Endothelial cell of umbilical vein (primary cell): ENCODE results near the gene ZMIZ1. TPM values are rescaled to one million over a fixed set of nuclear protein-coding genes. Genes with fewer than 3 reads are reported as not detected.

Experiments
- BruUV-seq: library from RNA; stranded (reverse); fragments of 400-500 nt; replicated peaks from 2 replicates; lab custom pipeline; 2021; lab: Mats Ljungman, UMichigan
- CTCF ChIA-PET: fragments of 300-600, 350-600 bp; sonication (Branson Sonifier 250); formaldehyde crosslinking; loops from one replicate; lab custom pipeline; 2021; ENCODE audit warnings: antibody characterized with exemption, inconsistent platforms; lab: Charles Lee
- POLR2A ChIA-PET: fragments of 300-600, 350-600 bp; sonication (Branson Sonifier 250); formaldehyde crosslinking; loops from one replicate; lab custom pipeline; 2021; ENCODE audit warnings: antibody characterized with exemption, inconsistent platforms; lab: Charles Lee
- DNase-seq: peaks from one replicate; pipeline ENCODE4 v3.0.0-alpha.2; 2011; ENCODE audit warnings: low read depth, low spot score
- FAIRE-seq: peaks from 2 replicates; lab custom pipeline; 2011; peaks lifted over from hg19 to GRCh38; lab: Jason Lieb, UNC
- H2AFZ ChIP-seq: 2 replicates; pipeline ENCODE4 v1.6.0; 2012; ENCODE audit warnings: low read depth, low read length, control low read depth, inconsistent platforms
- H3K27ac ChIP-seq: 2 replicates; pipeline ENCODE4 v1.5.1; 2011; ENCODE audit warnings: low read depth, mild to moderate bottlenecking, control low read depth, low read length, moderate library complexity; ENCODE audit not compliant: insufficient read depth
- H3K27me3 ChIP-seq, 2 experiments: 2 replicates each; pipeline versions ENCODE4 v1.6.0 to v1.6.1; 2011; ENCODE audit warnings: low read length in 2 of 2, mixed read lengths in 1 of 2; ENCODE audit not compliant: control insufficient read depth in 2 of 2, insufficient read depth in 2 of 2
- H3K36me3 ChIP-seq, 2 experiments: 2 replicates in 1 of 2; 3 replicates in 1 of 2; pipeline ENCODE4 v1.5.1; 2011; ENCODE audit warnings: low read length in 2 of 2, mild to moderate bottlenecking in 1 of 2, moderate library complexity in 1 of 2; ENCODE audit not compliant: control insufficient read depth in 2 of 2, insufficient read depth in 2 of 2; ENCODE audit errors: extremely low read depth in 1 of 2
- H3K4me1 ChIP-seq: 3 replicates; pipeline ENCODE4 v1.5.1; 2011; ENCODE audit warnings: mild to moderate bottlenecking, low read length; ENCODE audit not compliant: control insufficient read depth, insufficient read depth; ENCODE audit errors: extremely low read depth
- H3K4me2 ChIP-seq: 2 replicates; pipeline ENCODE4 v1.6.1; 2011; ENCODE audit warnings: low read length, control low read depth, mixed read lengths; ENCODE audit not compliant: insufficient read depth
- H3K4me3 ChIP-seq, 3 experiments: fragments of 200-600 bp in 1 of 3; sonication (generic), shearing (Covaris generic) in 1 of 3; replicated peaks in 1 of 3; 2 replicates each; pipeline ENCODE4 v1.5.1; 2011 to 2016; ENCODE audit warnings: control low read depth in 3 of 3, low read length in 3 of 3, mild to moderate bottlenecking in 2 of 3, inconsistent platforms in 1 of 3, low read depth in 1 of 3, moderate library complexity in 1 of 3; ENCODE audit not compliant: insufficient read depth in 1 of 3
- H3K79me2 ChIP-seq: 2 replicates; pipeline ENCODE4 v1.6.0; 2012; ENCODE audit warnings: low read length, inconsistent platforms; ENCODE audit not compliant: control insufficient read depth, insufficient read depth
- H3K9ac ChIP-seq: replicated peaks from 2 replicates; pipeline ENCODE3; 2011; ENCODE audit warnings: low read length, control low read depth; ENCODE audit not compliant: insufficient read depth; ENCODE audit errors: extremely low read depth
- H3K9me1 ChIP-seq: replicated peaks from 3 replicates; pipeline ENCODE4 v1.6.0; 2011; ENCODE audit warnings: mild to moderate bottlenecking, low read length; ENCODE audit not compliant: control insufficient read depth, insufficient read depth; ENCODE audit errors: extremely low read depth
- H3K9me3 ChIP-seq: replicated peaks from 2 replicates; pipeline ENCODE4 v1.5.1; 2012; ENCODE audit warnings: low read length, inconsistent platforms; ENCODE audit not compliant: control insufficient read depth, insufficient read depth
- H4K20me1 ChIP-seq: replicated peaks from 2 replicates; pipeline ENCODE3; 2011; ENCODE audit warnings: mild to moderate bottlenecking, low read length; ENCODE audit not compliant: control insufficient read depth, insufficient read depth; ENCODE audit errors: extremely low read depth
- EZH2 ChIP-seq: IDR thresholded peaks from 2 replicates; pipeline ENCODE4 v1.6.1; 2012; ENCODE audit warnings: borderline replicate concordance, low read depth, mild to moderate bottlenecking, moderate library complexity, low read length, inconsistent platforms; ENCODE audit not compliant: severe bottlenecking
- FOS ChIP-seq: IDR thresholded peaks from 2 replicates; pipeline ENCODE4 v1.6.1; 2011; ENCODE audit warnings: mild to moderate bottlenecking, low read length, moderate library complexity, borderline replicate concordance; ENCODE audit not compliant: insufficient read depth
- GATA2 ChIP-seq: IDR thresholded peaks from 2 replicates; pipeline ENCODE4 v1.7.0; 2011; ENCODE audit warnings: low read depth, mild to moderate bottlenecking, moderate library complexity, mixed read lengths, low read length; ENCODE audit not compliant: insufficient read length, insufficient read depth
- JUN ChIP-seq: IDR thresholded peaks from 2 replicates; pipeline ENCODE4 v1.6.1; 2011; ENCODE audit warnings: borderline replicate concordance, low read depth; ENCODE audit not compliant: insufficient read length, insufficient read depth
- MYC ChIP-seq: IDR thresholded peaks from one replicate; pipeline ENCODE4 v1.6.1; 2011; ENCODE audit warnings: mild to moderate bottlenecking, low read depth, low read length
- POLR2A ChIP-seq: IDR thresholded peaks from 2 replicates; pipeline ENCODE4 v1.6.1; 2012; ENCODE audit warnings: low read depth, mild to moderate bottlenecking, control low read depth, low read length
- POLR2AphosphoS5 ChIP-seq: IDR thresholded peaks from 2 replicates; pipeline ENCODE4 v1.6.1; 2012; ENCODE audit warnings: low read depth, mild to moderate bottlenecking, control low read depth, low read length, moderate library complexity; ENCODE audit not compliant: insufficient read depth
- dilution Hi-C: fragments of 300-500 bp; cut with MboI; formaldehyde crosslinking; loops from one replicate; pipeline ENCODE4 v1.15.0; 2019; ENCODE audit warnings: low sequenced_read_pairs; ENCODE audit not compliant: extremely low pct_ligation_motif_present
- intact Hi-C: fragments of 100-400 bp; cut with micrococcal nuclease; formaldehyde crosslinking; loops from one replicate; pipeline ENCODE4 v1.10.0; 2022
- polyA plus RNA-seq, 4 experiments: library from polyadenylated mRNA; depleted of rRNA in 3 of 4; stranded (reverse) in 3 of 4; unstranded in 1 of 4; fragments of >200 nt; gene quantifications; 2 replicates each; pipeline versions ENCODE4 v1.2.1 to v1.2.3, GENCODE V29; 2011 to 2012; ENCODE audit warnings: missing spikeins in 1 of 4
- total RNA-seq: library from RNA; stranded (reverse); gene quantifications from 2 replicates; pipeline ENCODE4 v1.2.3, GENCODE V29; 2021
- TF ChIP-seq, protein P1 (sequence below): IDR thresholded peaks from 2 replicates; pipeline ENCODE4 v1.6.1; 2011; ENCODE audit not compliant: insufficient read depth, insufficient read length
- TF ChIP-seq, protein P2 (sequence below), 2 donors: IDR thresholded peaks; 1 replicate in 1 of 2; 2 replicates in 1 of 2; pipeline ENCODE4 v1.5.1; 2011; ENCODE audit warnings: low read length in 2 of 2, mild to moderate bottlenecking in 2 of 2, moderate library complexity in 2 of 2, control low read depth in 1 of 2, inconsistent platforms in 1 of 2, low read depth in 1 of 2; ENCODE audit not compliant: insufficient read depth in 1 of 2; ENCODE audit errors: extremely low read depth in 1 of 2

Gene ZMIZ1
- total and polyA plus RNA-seq, 2 donors (not counting 3 experiments of a cell fraction or from before 2014, with no cell fraction given) = 12.5 to 46.7 TPM

DNA sequence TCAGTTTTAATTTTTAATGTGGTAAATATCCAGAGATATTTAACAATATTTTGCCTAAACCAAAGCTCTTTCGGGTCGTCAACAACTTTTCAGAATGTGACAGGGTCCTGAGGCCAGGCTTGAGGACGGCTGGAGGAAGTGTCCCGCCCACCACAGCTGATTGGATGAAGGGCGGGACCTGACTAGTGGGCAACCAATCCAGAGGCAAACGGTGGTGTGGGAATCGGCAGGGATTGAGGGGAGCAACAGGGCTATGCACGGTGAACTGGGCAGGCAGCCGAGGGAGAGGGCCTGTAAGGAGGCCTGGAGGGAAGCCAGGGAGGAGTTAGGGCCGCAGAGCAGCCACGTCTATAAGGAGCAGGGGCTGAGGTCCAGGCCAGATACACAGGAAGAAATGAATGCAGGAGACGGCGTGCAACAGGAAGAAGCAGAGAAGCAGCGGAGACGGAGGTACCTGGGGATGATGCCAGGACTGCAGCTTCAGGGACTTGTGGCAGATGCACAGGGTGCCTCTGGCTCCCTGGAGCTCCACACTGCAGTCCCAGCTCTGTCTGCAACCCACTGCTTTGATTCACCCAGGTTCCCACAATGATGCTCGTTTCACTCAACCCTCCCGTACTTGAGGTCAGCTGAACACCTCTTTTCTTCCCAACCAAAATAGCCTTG lies 46.1 kb upstream of the ZMIZ1 start:
- BruUV-seq = no TSS peak
- FAIRE-seq = peak; percentile 49
- no peaks in the 10 kb centered on the region for H4K20me1 ChIP-seq
- H3K4me2 ChIP-seq = no peak overlapping the region
- dilution Hi-C loops (no loop called here), intact Hi-C loops (no loop called here)
- H3K4me3 ChIP-seq = no peak overlapping the region
- no peaks in the 10 kb centered on the region for H3K36me3 ChIP-seq
- ChIA-PET POLR2A (no interaction called here), CTCF (interaction anchor here (0.8 to 1.9 kb wide), 3 partner anchors 10 to 48 kb away, joined by 3 to 6 read pairs (median 3); no protein-coding TSS in a partner anchor)
- TF ChIP-seq, protein P1, sequence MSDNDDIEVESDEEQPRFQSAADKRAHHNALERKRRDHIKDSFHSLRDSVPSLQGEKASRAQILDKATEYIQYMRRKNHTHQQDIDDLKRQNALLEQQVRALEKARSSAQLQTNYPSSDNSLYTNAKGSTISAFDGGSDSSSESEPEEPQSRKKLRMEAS = no peak
- no peak for TF ChIP-seq FOS
- H3K9me1 ChIP-seq = no peaks in the 10 kb centered on the region
- no peak overlapping the region for H3K9ac ChIP-seq
- no peaks in the 10 kb centered on the region for H3K79me2 ChIP-seq
- H3K4me1 ChIP-seq = no peaks in the 10 kb centered on the region
- H3K27ac ChIP-seq = no peak overlapping the region
- H3K9me3 ChIP-seq = no peaks in the 10 kb centered on the region
- peak; percentile 63 for DNase-seq
- H2AFZ ChIP-seq = peak overlapping the region; percentile 43
- H3K27me3 ChIP-seq = no peaks in the 10 kb centered on the region

DNA sequence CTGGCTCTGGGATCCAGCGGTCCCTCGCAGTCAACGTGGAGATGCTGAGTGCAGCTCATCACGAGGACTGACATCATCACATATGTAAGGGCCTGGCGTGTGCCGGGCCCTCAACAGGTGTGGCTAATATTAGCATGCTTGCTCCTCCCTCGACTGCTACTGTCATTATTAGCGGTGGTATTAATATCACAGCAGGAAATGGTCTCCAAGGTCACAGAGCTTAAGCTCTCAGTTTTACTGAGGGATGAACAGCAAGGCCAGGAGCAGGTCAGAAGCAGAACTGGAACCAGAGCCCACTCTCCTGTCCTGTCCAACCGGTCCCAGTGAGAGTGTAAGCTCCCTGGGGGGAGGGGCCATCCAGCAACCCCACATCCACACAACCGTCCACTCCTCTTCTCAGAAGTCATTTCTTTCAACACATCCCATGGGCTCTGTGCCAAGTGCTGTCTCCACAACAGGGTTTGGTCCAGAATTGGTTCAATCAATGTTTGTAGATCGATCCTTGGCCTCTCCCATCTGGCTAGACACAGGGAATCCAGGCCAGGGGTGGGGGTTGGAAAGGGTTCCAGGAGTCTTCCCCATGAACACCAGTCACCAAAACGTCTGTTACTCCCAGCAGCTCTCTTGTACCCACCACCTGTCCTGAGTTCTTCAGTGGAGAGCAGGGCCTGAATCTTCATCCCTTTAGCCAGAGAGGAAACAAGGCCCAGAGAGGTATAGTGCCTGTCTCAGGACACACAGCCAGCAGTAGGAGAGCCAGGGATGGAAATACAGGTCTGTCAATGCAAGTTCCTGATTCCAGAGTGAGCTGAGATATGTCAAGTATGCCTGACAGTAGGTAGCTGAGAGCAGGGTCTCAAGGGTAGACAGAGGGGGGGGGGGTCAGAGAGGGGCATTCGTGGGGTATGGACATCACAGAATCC lies 45.3 kb upstream of the ZMIZ1 start:
- Histone ChIP-seq H3K9me1 (no peaks in the 10 kb centered on the region), H3K4me1 (no peaks in the 10 kb centered on the region), H3K4me3 (no peak overlapping the region), H3K36me3 (no peaks in the 10 kb centered on the region), H4K20me1 (no peaks in the 10 kb centered on the region), H3K9ac (no peak overlapping the region), H3K4me2 (no peak overlapping the region), H3K27ac (no peak overlapping the region), H3K9me3 (no peaks in the 10 kb centered on the region), H3K79me2 (no peaks in the 10 kb centered on the region), H2AFZ (no peak overlapping the region), H3K27me3 (no peaks in the 10 kb centered on the region)
- ChIA-PET POLR2A (no interaction called here), CTCF (interaction anchor here (0.8 to 1.9 kb wide), 5 partner anchors 9 to 171 kb away, joined by 3 to 6 read pairs (median 3); no protein-coding TSS in a partner anchor)
- dilution Hi-C loops = no loop called here
- FAIRE-seq (no peak), DNase-seq (no peak)
- intact Hi-C loops = no loop called here
- no TSS peak for BruUV-seq
- no peak for TF ChIP-seq GATA2
- TF ChIP-seq EZH2 = no peak
- no peak for TF ChIP-seq POLR2AphosphoS5
- no peak for TF ChIP-seq FOS
- no peak for TF ChIP-seq MYC
- TF ChIP-seq JUN = no peak
- no peak for TF ChIP-seq POLR2A
- TF ChIP-seq, protein P1 = no peak
- TF ChIP-seq, protein P2, sequence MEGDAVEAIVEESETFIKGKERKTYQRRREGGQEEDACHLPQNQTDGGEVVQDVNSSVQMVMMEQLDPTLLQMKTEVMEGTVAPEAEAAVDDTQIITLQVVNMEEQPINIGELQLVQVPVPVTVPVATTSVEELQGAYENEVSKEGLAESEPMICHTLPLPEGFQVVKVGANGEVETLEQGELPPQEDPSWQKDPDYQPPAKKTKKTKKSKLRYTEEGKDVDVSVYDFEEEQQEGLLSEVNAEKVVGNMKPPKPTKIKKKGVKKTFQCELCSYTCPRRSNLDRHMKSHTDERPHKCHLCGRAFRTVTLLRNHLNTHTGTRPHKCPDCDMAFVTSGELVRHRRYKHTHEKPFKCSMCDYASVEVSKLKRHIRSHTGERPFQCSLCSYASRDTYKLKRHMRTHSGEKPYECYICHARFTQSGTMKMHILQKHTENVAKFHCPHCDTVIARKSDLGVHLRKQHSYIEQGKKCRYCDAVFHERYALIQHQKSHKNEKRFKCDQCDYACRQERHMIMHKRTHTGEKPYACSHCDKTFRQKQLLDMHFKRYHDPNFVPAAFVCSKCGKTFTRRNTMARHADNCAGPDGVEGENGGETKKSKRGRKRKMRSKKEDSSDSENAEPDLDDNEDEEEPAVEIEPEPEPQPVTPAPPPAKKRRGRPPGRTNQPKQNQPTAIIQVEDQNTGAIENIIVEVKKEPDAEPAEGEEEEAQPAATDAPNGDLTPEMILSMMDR (IDR thresholded peaks at IDR 0.05; ENCODE audit: extremely low read depth in 1 of 2, insufficient read depth in 1 of 2, low read depth in 1 of 2, low read length in 2 of 2) = no peak
